Measurements from ENCODE around the gene TMED10. TPM values are rescaled to one million over a fixed set of nuclear protein-coding genes. Genes with fewer than 3 reads are reported as not detected.
A peak's percentile ranks its signal among the peaks of the same experiment; 100 is the strongest.

The TMED10 gene
- total RNA-seq, 2 donors from 2014 or later = 320 to 397 TPM

DNA sequence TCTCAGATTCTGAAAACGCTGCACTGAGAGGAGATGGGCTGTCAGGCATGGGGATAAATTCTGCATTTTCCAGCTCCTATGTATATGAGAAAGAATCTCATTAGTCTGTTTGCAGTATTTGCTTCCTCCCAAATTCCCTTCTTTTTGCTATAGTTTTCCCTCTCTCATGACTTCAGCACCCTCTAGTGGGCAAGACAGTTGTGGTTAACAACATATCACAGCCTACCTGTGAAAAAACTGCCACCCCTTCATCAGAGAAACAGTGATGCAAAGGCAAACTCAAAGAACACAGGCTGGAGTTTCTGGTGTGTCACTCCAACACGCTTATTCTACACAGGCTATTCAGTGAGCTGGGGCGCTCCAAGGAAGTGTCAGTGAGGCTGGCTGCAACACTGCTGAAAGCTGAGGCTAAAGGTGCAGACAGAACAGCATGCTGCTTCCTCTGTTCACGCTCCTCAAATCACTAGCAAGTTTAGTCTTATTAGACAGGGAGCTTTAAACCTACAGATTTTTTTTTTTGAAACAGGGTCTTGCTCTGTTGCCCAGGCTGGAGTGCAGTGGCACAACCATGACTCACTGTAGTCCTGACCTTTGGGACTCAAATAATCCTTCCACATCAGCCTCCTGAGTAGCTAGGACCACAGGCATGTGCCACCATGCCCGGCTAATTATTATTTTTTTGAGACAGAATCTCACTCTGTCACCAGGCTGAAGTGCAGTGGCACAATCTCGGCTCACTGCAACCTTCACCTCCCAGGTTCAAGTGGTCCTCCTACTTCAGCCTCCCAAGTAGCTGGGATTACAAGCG lies 87.6 kb downstream of the TMED10 start:
- H3K27ac ChIP-seq = no peak overlapping the region
- no peaks in the 10 kb centered on the region for H3K4me1 ChIP-seq (replicated peaks)
- no peak overlapping the region for H3K4me3 ChIP-seq
- intact Hi-C loops (cut with DNase I) = loop anchor here (2.0 to 5.0 kb wide), 3 partner anchors 142 to 226 kb away; no protein-coding TSS in a partner anchor
- no peaks in the 10 kb centered on the region for H3K9me3 ChIP-seq
- no peak for TF ChIP-seq POLR2A (IDR thresholded peaks at IDR 0.05)
- TF ChIP-seq POLR2AphosphoS5 (IDR thresholded peaks at IDR 0.05) = peak; percentile 26
- TF ChIP-seq, protein P1, sequence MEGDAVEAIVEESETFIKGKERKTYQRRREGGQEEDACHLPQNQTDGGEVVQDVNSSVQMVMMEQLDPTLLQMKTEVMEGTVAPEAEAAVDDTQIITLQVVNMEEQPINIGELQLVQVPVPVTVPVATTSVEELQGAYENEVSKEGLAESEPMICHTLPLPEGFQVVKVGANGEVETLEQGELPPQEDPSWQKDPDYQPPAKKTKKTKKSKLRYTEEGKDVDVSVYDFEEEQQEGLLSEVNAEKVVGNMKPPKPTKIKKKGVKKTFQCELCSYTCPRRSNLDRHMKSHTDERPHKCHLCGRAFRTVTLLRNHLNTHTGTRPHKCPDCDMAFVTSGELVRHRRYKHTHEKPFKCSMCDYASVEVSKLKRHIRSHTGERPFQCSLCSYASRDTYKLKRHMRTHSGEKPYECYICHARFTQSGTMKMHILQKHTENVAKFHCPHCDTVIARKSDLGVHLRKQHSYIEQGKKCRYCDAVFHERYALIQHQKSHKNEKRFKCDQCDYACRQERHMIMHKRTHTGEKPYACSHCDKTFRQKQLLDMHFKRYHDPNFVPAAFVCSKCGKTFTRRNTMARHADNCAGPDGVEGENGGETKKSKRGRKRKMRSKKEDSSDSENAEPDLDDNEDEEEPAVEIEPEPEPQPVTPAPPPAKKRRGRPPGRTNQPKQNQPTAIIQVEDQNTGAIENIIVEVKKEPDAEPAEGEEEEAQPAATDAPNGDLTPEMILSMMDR (IDR thresholded peaks at IDR 0.05) = peak; percentile 30 to 77 (median 71)
- peak; percentile 52 for DNase-seq (ENCODE audit: low spot score)
- whole genome bisulfite sequencing = 68% methylated on average over 7 of the region's 7 CpGs
- peaks cover 0 to 5% of the 10 kb centered on the region in 2 donors for H3K36me3 ChIP-seq
- no peaks in the 10 kb centered on the region for H3K27me3 ChIP-seq (replicated peaks; ENCODE audit: insufficient read depth)

DNA sequence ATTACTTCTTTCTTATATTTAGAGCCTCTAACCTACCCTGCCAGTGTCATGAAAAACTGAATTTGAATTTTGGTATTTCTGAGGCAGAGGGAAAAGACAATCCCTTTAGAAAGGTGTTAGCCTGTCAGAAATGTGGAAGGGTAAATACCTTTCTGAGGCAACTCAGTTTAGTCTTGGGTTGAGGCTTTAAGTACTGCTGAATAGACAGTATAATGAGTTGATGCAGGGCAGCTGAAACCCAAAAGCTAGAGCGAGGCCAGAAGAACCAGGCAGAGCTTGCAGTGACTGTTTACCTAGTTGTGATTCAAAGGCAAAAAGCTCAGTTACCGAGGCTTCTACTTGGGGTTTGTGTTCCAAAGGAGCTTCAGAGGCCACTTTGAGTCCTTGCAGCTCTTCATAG lies 88.3 kb downstream of the TMED10 start:
- intact Hi-C loops (cut with DNase I) = loop anchor here (2.0 to 5.0 kb wide), 3 partner anchors 141 to 226 kb away; no protein-coding TSS in a partner anchor
- H3K27ac ChIP-seq = no peak overlapping the region

DNA sequence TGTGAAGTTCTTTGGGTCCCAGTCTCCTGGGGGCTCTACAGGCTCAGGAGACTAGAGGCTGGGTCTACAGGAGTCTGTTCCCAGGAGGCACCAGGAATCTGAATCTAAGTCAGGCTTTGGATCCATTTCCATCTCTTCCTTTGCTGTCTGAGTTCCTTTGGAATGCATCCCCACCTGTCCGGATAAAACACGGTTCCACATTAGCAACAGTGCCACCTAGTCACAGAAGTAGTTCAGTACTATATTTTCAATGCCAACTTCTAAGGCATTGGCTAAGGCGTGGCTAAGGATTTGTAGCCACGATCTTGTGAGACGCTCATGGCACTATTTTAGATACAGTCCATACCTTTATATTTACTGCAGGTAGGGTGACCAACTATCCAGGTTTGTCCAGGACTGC lies 91.9 kb downstream of the TMED10 start:
- Histone ChIP-seq H3K27me3 (replicated peaks; ENCODE audit: insufficient read depth) (no peaks in the 10 kb centered on the region), H3K9me3 (no peaks in the 10 kb centered on the region), H3K4me1 (replicated peaks) (no peaks in the 10 kb centered on the region), H3K27ac (no peak overlapping the region), H3K4me3 (no peak overlapping the region), H3K36me3 (peaks cover 0 to 5% of the 10 kb centered on the region in 2 donors)
- TF ChIP-seq, protein P1 (IDR thresholded peaks at IDR 0.05) = peak in 3 of 4 experiments; percentile 24 to 45 (median 43)
- no peak for TF ChIP-seq POLR2A (IDR thresholded peaks at IDR 0.05)
- TF ChIP-seq POLR2AphosphoS5 (IDR thresholded peaks at IDR 0.05) = peak; percentile 27
- WGBS = 27% methylated on average over 5 of the region's 5 CpGs
- intact Hi-C loops (cut with DNase I) = no loop called here
- DNase-seq (ENCODE audit: low spot score) = peak; percentile 24

More for the DNA sequence above, 88.3 kb downstream of the TMED10 start:
- Histone ChIP-seq H3K9me3 (no peaks in the 10 kb centered on the region), H3K4me3 (no peak overlapping the region), H3K27me3 (replicated peaks; ENCODE audit: insufficient read depth) (no peaks in the 10 kb centered on the region), H3K36me3 (peaks cover 0 to 5% of the 10 kb centered on the region in 2 donors), H3K4me1 (replicated peaks) (no peaks in the 10 kb centered on the region)
- no peak for DNase-seq (ENCODE audit: low spot score)
- 73% methylated on average over 2 of the region's 2 CpGs for WGBS
- TF ChIP-seq POLR2A (IDR thresholded peaks at IDR 0.05) = no peak
- no peak for TF ChIP-seq POLR2AphosphoS5 (IDR thresholded peaks at IDR 0.05)
- TF ChIP-seq, protein P1 (IDR thresholded peaks at IDR 0.05) = no peak

DNA sequence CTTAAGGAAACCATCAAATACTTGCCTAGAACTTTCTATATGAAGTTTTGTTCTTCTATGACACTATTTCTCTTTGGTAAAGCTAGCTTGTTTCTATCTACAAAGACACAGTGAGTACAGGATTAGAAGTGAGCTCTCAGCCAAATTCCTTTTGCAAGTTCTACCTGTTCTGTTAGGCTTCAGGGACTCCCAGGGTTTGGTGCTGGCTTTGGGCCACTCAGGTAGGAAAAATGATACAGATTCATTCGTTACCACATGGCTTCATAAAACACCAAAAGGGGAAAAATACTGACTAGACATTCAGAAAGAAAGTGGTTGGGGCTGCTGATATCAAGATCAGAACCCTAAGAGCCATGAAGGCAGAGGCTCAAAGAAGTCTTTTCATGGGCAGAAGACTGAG lies 93.1 kb downstream of the TMED10 start:
- intact Hi-C loops (cut with DNase I) = no loop called here
- Histone ChIP-seq H3K9me3 (no peaks in the 10 kb centered on the region), H3K27ac (no peak overlapping the region), H3K36me3 (peaks cover 0 to 5% of the 10 kb centered on the region in 2 donors), H3K27me3 (replicated peaks; ENCODE audit: insufficient read depth) (no peaks in the 10 kb centered on the region), H3K4me1 (replicated peaks) (no peaks in the 10 kb centered on the region), H3K4me3 (no peak overlapping the region)
- no peak for DNase-seq (ENCODE audit: low spot score)
- WGBS = 61% methylated on average over 1 of the region's 1 CpG
- TF ChIP-seq, protein P1 (IDR thresholded peaks at IDR 0.05) = no peak
- TF ChIP-seq POLR2AphosphoS5 (IDR thresholded peaks at IDR 0.05) = no peak
- no peak for TF ChIP-seq POLR2A (IDR thresholded peaks at IDR 0.05)

Data from prostate gland (tissue), 2 donors.